ENCODE results near the gene UNC5C.

DNA sequence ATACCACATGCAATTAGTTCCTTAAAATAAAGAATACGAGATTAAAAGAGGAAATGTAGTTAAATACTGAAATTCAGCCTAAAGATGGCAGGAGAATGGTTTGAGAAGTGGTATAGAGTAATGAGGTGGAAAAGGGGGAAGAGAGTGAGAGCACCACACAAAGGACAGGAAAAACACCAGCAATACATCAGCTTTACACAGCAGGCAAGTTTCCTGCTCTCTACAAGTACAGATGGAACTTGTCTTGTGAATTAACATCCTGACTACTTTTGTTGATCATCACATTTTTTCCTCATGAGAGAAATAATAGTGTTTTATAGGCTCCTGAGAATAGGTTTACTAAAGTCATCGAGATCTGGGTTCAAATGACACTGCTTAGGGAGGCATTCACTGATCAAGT, 2.9 kb upstream of the UNC5C start:
- TF ChIP-seq, protein P1, sequence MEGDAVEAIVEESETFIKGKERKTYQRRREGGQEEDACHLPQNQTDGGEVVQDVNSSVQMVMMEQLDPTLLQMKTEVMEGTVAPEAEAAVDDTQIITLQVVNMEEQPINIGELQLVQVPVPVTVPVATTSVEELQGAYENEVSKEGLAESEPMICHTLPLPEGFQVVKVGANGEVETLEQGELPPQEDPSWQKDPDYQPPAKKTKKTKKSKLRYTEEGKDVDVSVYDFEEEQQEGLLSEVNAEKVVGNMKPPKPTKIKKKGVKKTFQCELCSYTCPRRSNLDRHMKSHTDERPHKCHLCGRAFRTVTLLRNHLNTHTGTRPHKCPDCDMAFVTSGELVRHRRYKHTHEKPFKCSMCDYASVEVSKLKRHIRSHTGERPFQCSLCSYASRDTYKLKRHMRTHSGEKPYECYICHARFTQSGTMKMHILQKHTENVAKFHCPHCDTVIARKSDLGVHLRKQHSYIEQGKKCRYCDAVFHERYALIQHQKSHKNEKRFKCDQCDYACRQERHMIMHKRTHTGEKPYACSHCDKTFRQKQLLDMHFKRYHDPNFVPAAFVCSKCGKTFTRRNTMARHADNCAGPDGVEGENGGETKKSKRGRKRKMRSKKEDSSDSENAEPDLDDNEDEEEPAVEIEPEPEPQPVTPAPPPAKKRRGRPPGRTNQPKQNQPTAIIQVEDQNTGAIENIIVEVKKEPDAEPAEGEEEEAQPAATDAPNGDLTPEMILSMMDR (IDR thresholded peaks at IDR 0.05 in 8 of 11, conservative IDR thresholded peaks at IDR 0.05 in 3 of 11): no peak
- no peak for TF ChIP-seq POLR2A (IDR thresholded peaks at IDR 0.05)
- no peak for TF ChIP-seq POLR2AphosphoS5 (IDR thresholded peaks at IDR 0.05)

Measured in spleen (tissue), 7 donors.